ENCODE measurements around the gene SCRN2.

SCRN2 gene

DNA sequence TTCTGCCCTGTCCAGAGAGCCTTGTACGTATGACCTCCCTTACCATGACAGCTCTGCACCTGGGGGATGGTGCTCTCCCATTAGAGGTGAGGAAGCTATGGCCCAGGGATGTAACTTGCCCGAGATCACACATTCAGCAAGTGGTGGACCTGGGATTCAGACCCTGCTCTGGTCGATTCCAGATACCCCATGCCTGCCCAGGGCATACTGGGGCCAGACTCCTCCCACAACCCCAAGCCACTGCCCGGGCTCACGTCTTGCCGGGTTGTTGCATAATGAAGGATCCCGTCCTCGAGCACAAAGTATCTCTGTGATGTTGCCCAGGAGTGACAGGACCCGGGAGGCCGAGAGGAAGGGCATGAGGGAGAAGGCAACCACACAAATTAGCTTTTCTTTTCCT is 21.6 kb downstream of the SCRN2 start:
- DNase-seq = no peak

DNA sequence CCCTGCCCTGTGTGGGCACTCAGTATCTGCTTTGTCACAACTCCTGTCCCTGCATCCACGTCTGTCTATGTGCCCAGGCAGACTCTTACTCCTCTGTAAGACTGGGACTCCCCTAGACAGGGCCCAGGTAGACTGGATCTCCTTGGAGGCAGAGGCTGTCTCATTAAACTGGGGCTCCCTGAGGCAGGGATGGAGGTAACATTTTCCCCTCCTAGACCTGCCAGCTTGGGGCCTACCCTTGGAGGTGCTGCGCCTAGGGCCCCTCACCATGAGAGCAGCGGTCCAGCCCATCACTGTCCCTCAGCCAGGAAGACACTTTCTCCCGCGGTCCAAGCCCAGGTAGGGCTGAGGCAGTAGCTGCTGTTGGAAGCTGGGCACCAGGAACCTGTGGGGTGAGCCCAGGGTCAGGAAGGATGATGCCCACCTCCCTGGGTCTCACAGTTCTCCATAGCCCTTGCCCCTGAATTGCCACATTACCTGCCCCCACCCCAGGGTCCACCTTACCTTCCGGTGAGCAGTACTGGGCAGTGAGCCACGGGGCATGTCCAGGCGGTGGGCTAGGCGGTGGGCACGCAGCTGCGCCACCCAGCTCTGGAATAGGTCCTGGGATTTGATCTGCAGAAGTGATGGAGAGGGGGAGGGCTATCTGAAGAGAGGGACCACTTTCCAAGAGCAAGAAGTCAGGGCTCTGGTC is 22.9 kb downstream of the SCRN2 start:
- no peak for DNase-seq

DNA sequence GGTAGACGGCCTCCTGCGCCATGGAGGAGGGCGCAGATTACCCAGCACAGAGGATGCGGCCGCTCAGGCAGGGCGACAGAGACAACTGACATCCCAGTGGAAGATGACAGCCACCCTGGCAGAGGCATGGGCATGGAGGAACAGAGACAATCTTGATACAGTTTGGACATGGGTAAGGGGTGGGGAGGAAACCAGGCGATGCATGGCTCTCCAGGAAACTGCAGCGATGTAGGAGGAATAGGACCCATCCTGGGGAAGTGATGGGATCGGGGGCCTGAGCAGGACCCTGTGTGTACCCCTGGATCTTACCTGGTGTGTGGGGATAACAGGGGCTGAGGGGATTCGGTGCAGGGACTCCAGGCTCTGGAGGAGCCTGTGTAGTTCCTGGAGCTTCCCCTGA is 24.1 kb downstream of the SCRN2 start:
- no peak for DNase-seq

DNA sequence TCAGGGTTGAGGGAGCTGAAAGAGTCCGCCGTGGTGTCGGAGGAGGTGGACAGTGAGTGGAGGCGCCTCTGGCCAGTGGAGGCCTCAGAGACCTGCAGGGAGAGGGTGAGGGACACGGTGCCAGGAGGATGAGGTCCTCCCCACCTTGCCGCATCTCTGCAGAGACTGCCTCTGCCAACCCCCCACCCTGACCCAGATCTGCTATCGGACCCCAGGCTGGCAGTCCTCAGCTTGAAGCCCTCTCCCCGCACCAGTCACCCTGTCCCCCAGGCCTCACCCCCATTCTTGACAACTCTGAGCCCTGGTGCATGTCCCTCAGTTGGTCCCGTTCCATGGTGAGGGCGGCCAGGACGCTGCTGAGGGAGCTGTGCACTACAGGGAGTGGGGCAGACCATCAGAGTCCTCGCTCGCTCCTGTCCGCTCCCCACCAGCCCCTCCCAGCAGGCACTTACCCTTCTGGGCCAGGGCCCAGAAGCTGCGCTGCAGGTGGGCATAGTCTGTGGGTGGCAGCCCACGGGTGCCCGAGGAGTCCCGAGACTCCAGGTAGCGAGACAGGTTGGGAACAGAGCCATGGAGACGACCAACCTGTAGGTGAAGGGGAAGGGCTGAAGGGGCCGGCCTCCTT is 24.9 kb downstream of the SCRN2 start:
- no peak for DNase-seq

DNA sequence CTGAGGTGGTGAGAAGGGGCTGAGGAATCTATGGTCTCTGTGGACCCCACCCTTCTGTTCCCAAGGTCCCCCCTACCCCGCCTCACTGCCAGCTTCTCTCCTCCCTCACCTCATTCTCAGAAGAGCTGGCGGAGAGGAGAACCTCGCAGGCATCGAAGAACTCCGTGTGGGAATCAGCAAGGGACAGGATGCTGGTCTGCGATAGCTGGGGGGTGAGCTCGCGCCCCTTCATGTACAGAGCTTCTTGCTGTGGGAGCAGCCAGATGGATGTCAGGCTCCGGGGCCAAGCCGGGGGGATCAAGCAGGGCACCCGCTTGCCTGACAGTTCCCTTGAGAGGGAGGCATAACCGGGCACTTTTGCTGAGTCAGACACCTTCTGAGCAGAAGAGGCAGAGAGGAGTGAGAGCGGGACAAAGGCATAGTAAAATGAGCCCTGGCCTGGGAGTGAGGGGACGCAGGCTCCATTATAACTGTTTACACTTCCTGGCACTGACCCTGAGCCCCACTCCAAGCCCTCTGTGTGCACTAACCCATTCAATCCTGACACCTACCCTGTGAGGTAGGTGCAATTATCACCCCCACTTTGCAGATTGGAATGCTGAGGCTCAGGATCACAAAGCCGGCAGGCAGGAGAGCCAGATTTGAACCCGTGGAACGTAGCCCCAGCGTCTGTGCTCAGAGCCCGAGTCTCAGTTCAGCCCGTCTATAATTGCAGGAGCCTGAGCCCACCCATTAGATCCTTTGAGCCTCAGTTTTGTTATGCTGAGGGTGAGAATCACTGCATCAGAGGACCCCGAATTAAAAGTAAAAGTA is 25.8 kb downstream of the SCRN2 start:
- no peak for DNase-seq

DNA sequence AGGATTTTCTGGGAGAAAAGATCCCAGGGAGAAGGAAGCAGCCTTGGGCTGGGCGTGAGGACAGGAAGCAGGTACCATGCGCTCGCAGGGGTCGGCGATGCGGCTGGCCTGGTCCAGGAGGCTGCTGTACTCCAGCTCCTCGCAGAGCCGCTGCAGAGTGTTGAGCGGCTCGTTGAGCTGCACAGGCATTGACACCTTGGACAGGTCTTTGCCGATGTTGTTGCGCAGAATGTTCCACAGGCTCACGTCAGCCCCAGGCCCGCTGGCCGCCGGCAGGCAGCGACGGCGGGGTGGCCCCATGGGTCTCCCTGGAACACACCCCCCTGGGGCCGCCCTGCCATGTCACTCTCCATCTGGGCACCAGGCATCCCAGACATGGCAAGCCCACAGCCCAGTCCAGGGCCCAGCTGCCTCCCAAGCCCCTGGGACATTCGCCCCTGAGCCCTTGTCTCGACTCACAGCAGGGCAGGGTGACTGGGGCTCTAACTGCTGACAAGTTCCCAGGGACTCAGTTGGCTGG is 27.5 kb downstream of the SCRN2 start:
- no peak for DNase-seq

DNA sequence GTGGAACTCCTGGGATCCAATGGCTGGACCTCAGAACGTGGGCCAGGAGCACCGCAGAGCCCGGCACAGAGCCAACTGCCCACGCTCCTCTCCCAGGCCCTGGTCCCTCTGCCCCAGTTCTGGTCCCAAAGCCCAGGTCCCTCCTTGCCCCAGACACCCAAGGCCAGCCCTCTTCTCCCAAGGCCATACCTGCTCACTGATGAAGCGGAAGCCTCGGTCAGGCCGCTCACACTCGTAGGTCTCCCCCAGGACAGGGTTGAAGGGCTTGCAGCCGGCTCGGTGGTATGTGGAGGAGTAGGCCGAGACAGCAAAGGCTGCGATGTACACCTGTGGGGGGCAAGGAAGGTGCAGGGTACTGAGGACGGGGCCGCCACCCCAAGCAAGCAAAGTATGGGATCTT is 28.0 kb downstream of the SCRN2 start:
- no peak for DNase-seq

DNA sequence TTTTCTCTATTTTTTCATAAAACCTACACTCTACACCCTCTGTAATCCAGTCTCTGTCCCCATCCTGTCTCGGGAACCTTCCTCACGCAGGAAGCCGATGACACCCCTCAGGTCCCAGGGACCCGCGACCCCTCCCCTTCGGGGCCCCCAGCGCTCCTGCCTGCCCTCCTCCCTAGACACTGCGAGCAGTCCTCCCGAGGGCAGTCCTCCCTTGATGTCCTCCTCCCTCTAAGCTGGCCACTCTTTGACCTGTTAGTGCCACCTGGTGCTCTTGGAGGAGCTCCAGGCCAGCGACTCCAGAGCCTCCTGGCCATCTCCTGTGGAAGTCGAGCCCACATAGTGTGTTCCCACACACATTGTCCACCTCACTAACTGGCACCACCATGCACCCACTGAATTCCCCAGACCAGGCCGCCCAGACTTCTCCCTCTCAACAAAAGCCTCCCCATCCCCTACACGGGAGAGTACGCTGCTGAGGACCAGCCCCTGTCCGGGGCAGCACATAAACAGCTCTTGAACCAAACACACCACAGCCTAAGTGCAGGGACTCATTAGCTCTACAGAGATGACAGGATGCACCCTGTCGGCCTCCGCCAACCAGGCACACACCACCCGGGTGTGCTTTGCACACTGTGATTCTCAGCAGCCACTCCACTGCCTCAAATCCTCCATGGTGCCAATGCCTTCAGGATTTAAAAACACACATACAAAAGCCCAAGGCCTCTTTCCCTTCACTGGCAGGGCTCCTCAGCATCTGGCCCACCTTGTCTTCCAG is 28.7 kb downstream of the SCRN2 start:
- DNase-seq = no peak

DNA sequence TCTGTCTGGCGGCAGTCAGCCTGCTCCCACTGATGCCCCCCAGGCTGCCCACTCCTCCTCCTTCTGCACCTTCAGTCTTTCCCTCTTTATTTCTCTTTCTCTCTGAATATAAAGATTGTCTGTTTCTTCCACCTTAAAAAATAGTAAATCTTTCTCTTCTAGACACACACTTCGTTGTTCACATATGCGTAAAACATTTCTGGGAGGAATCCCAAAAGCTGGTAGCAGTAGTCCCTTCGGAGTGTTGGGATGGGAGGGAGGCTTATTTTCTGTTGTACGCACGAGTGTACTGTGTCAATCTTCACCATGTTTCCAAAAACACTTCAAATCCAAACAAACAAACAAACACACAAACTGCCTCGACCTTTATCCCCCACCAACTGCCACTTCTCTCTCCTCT is 29.4 kb downstream of the SCRN2 start:
- DNase-seq = no peak

DNA sequence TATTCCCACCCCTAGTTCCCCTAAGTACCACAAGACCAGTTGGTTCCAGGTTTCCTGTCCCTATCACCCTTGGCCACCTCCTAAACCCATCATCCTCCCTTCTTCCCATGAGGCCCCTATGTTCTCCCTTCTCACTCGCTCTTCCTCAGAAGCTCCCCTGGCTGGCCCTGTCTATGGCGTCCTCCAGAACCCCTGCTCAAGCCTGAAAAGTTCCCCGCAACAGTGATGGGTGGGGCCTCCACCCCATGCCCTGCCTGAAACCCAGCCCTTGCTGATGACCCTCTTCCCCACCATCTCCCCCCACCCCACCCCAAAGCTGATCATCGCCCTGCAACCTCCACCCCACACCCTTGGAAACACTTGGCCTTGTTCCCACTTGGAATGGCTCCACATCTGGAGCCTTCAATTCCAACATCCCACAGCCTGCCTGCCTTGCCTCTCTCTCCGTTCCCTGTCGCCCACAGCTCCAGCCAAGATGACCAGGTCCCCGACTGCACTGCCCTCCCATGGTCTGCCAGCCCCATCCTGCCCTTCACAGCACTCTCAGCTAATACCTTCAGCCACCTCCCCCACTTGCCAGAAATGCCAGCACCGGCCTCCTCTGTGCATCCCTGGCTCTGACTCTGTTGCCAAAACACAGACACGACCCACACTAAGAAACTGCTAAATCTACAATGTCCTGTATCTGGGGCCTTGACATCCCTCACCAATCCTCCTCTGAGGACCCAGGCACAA is 30.0 kb downstream of the SCRN2 start:
- DNase-seq = no peak

DNA sequence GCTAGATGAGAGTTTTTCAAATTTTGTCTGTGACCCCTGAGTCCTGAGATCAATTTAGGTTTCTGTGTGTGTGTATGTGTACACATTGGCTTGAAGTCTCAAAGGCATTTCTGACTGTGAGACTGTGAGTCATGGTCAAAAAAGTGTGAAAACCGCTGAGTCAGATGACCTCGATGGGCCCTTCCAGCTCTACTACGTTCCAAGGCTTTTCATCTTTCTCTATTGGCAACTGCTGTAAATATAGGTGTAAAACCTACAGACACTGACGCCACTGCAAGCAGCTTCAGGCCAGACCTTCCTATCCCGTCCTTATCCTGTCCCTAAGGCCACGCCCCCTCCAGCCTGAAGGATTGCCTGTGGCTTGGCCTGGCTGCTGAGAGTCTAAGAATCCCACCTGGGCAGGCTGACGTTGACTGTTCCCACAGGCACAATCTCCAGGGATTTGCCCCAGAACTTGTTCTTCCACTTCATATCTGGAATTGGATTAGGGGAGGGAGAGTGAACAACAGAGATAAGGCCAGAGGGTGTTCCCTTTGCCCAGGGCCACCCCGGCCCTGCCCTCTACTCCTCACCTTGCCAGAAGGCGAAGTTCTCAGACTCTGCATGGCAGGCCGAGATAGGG is 30.8 kb downstream of the SCRN2 start:
- no peak for DNase-seq

DNA sequence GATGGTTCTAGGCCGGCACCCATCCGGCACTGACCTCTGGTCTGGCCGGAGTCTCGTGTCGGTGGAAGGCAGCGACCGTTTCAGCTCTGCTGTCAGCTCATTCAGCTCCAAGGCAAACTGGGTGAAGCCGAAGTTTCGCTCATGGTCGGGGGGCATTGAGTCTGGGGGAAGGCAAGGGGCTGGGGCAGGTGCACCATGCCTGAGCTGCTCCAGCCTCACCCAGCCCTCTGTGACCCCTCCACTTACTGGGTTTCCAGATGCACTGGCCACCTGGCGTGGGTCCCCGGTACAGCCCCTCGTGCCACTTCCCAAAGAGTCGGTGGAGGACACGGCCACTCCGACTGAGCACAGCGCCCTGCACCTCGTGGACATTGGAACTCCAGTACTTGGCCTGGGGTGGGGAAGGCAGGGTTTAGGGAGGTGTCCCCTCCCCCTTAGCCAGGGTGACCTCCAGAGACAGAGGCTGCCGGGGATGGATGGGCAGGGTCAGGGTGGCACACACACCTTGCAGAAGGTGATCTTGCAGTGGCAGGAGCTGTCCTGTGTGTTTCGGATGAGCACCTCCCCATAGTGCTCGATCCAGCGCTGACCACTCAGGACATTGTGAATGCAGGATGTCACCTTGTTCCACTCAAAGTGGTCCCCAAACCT is 32.1 kb downstream of the SCRN2 start:
- DNase-seq = no peak

DNA sequence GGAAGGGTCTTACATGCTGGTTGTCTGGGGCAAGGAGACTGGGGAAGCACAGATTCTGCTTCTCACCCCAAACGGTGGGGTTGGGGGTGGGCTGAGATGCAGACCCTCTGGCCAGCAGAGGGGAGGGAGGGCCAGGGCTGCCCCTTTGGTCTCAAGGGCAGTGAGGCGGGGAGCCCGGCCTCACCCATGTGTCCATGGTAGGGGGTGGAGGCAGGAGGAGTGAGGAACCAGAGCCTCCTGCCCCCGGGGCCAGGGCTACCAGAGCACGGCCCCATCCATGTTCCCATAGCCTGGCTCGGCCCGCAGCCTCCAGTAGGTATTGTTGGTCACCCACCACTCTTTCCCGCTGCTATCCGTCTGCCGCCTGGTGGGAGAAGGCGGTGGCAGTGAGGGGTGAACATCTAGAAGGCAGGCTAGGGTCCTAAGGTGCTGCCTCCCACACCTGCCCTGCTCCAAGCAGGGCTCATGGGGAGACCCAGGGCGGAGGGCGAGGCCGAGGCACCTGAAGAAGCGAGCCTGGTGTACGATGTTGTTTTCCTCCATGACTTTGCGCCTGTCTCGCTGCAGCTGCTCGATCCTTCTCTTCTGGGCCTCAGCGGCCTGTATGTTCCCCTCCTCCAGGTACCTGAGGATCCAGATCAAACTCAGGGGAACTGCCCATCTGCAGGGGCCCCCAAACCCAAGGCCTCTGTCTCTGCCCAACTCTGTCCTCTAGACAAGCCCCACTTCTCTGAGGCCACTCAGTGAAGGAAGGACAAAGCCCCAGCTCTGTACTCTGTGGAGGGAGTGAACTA is 32.8 kb downstream of the SCRN2 start:
- no peak for DNase-seq

DNA sequence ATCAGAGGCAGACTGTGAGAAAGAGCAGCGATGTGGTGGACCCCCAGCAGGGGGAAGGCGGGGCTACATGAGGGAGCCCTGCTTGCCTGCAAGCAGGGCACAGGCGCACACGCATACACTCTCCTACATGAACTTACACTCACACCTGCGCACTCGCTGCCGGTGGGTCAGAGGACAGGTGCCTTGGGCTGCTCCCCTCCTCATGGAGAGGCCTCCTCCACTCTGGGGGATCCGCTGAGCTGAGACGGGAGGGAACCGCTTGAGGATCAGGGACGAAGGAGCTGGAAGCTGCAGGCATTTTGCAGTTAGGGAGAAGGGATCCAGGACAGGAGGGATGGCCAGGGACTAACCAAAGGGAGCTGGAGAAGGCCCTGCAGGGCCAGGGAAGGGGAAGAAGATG is 33.7 kb downstream of the SCRN2 start:
- no peak for DNase-seq

DNA sequence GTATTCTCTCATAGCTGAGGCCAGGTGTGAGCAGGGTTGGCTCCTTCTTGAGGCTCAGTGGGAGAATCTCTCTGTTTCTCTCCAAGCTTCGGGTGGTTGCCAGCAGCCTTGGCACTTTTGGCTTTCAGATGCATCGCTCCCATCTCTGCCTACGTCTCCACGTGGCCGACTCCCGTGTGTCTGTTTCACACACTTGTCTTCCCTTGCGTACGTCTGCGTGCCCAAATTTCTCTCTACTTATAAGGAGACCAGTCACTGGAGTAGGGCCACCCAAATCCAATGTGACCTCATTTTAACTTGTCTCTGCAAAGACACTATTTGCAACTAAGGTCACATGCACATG is 34.2 kb downstream of the SCRN2 start:
- no peak for DNase-seq

DNA sequence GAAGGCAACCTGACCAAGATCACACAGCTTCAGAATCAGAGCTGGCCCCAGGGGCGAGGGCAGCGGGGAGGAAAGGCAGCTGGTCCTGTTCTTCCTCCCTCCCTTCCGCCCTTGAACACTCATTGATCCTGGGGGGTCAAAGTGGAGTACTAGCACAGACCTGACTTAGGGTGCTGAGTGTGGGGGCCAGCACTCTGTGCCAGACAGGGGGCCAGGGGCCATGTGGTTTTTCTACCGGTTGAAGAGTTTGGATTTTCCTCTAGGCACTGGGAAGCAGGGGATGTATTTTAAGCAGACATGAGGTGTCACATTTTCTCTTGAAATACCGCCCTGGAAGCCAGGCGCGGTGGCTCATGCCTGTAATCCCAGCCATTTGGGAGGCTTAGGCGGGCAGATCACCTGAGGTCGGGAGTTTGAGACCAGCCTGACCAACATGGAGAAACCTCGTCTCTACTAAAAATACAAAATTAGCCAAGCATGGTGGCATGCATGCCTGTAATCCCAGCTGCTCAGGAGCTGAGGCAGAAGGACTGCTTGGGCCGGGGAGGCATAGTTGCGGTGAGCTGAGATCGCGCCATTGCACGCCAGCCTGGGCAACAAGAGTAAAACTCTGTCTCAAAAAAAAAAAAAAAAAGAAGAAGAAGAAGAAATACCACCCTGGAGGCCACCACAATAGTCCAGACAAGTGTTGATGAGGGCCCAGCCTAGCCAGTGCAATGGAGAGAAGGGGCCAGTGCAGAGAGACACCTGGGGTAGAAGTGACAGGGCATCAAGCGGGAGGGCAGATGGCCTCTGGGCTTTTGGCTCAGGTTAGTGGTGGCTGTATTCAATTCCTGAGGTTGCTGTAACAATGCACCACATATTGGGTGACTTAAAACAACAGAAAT is 34.8 kb downstream of the SCRN2 start:
- no peak for DNase-seq

DNA sequence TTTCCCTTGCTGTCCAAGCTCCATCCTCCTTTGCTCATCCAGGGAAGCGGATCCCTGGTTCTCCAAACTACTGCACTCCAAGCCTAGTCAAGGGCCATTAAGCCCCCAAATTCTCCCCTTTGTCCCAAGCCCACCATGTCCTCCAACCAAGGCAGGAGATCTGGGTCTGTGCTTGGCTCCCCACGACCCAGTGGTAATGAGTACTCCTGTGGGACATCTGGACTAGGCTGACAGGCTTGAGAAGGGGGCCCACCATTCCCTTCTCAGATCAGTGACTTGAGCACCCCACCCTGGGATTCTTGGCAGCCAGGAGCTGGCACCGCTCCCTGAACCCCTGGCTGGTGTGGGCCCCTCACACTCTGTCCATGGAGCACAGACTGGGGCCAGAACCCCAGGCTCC is 36.6 kb downstream of the SCRN2 start:
- no peak for DNase-seq

DNA sequence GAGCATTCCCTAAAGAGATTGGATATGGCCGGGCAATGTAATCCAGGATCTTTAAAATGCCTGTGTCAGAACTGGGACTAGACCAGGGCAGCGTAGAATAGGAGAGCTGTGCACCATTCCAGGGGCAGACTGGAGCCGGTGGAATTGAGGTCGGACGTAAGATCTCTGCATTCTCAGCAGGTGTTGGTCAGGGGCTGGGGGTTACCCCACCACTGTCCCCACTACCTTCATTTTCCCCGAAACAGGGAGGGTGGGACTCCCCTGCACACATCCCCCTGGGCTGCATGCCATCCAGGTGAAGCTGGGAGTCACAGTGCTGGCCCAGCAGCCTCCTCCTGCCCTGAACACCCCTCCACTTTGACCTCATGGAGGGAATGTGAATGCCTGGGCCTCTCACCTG is 37.3 kb downstream of the SCRN2 start:
- DNase-seq = no peak

DNA sequence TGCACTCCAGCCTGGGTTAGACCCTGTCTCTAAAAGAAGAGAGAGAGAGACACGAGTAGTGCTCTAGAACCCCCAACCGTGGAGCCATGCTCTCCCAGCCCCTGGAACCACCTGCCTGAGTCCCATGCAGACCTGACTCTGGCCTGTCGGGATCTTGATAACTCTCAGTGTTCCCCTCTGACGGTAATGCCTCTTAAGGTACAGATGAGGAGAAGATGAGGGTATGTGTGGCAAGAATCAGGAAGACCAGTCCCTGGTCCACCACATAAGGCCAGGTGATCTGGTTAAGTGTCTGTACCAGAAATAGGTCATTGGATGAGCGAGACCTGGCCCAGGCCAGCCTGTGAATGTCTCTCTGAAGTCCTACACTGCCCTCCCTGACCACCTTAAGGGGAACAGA is 37.9 kb downstream of the SCRN2 start:
- DNase-seq = no peak

All from suppressor macrophage treated with lipopolysaccharide for 1 hour (primary cell).